Esophagus (tissue), 2 donors: ENCODE data around the gene C1orf174. TPM values are rescaled to one million over a fixed set of nuclear protein-coding genes. Genes with fewer than 3 reads are reported as not detected.

Experiments used
- H3K27ac ChIP-seq, 2 donors: one replicate each; pipeline ENCODE4 v1.5.1; 2013; ENCODE audit warnings: low read depth in 2 of 2, mild to moderate bottlenecking in 2 of 2, inconsistent platforms in 1 of 2, low read length in 1 of 2, moderate library complexity in 1 of 2
- H3K27me3 ChIP-seq, 2 donors: one replicate each; pipeline ENCODE4 v1.6.1; 2013; ENCODE audit warnings: low read length in 2 of 2, control low read depth in 1 of 2, mild to moderate bottlenecking in 1 of 2; ENCODE audit not compliant: insufficient read depth in 2 of 2, control insufficient read depth in 1 of 2
- H3K36me3 ChIP-seq, 2 donors: one replicate each; pipeline ENCODE4 v1.6.1; 2013; ENCODE audit warnings: low read length in 1 of 2; ENCODE audit not compliant: control insufficient read depth in 2 of 2, insufficient read depth in 2 of 2
- H3K4me1 ChIP-seq, 2 donors: one replicate each; pipeline ENCODE4 v1.6.1; 2013; ENCODE audit warnings: low read length in 1 of 2; ENCODE audit not compliant: control insufficient read depth in 2 of 2, insufficient read depth in 2 of 2
- H3K4me3 ChIP-seq, 2 donors: one replicate each; pipeline ENCODE4 v1.5.1; 2013; ENCODE audit warnings: low read length in 2 of 2, mild to moderate bottlenecking in 2 of 2, low read depth in 1 of 2, moderate library complexity in 1 of 2
- H3K9me3 ChIP-seq, 2 donors: one replicate each; pipeline ENCODE4 v1.6.1; 2013; ENCODE audit warnings: mild to moderate bottlenecking in 2 of 2, low read depth in 1 of 2, low read length in 1 of 2, moderate library complexity in 1 of 2; ENCODE audit not compliant: control insufficient read depth in 2 of 2, insufficient read depth in 1 of 2
- WGBS, 2 donors: extraction: QIAGEN DNeasy Blood & Tissue Kit; methylation state at CpG; one replicate each; pipeline ENCODE4 v1.1.7; 2013; 5-methylcytosine and 5-hydroxymethylcytosine counted together
- polyA plus RNA-seq, 2 donors: library from polyadenylated mRNA; stranded (reverse); fragments of 200-250 nt; gene quantifications; one replicate each; pipeline ENCODE4 v1.2.3, GENCODE V29; 2013
- donor health status: healthy with polysubstance abuse.
- donor health status: Bipolar disorder and iron deficiency.

Gene C1orf174
- polyA plus RNA-seq, 2 donors: 10.7 to 11.6 TPM

DNA sequence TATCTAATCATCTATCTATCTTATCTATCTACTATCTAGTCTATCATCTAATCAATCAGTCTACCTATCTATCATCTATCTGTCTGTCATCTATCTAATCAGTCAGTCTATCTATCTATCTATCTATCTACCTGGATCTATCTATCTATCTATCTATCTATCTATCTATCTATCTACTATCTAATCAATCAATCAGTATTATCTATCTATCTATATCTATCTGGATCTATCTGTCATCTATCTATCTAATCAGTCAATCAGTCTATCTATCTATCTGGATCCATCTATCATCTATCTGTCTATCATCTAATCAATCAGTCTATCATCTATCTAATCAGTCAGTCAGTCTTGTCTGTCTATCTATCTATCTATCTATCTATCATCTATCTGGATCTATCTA is 26.9 kb upstream of the C1orf174 start:
- no peak overlapping the region for H3K27ac ChIP-seq
- H3K4me3 ChIP-seq: no peak overlapping the region
- no peaks in the 10 kb centered on the region for H3K27me3 ChIP-seq
- H3K4me1 ChIP-seq: no peaks in the 10 kb centered on the region
- no peaks in the 10 kb centered on the region for H3K36me3 ChIP-seq
- H3K9me3 ChIP-seq: no peaks in the 10 kb centered on the region

DNA sequence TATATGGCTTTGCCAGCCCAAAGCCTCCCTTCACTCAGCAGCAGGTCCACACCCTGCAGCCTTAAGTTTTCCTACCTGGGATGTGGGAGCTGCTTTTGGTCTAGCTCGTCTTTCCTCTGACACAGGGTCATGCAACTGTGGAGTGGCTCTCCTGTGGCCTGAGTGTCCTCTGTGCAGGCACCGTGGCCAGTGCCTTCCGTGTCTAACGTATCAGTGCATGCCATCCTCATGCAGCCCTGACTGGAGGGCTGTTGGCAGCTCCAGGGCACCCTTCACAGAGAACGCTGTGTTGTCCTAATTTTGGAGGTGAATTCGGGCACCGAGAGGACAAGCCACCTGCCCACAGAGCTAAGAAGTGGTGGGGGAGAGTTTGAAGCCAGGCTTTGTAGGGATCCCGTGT is 25.7 kb upstream of the C1orf174 start:
- Histone ChIP-seq H3K4me1 (no peaks in the 10 kb centered on the region), H3K27me3 (no peaks in the 10 kb centered on the region), H3K27ac (no peak overlapping the region), H3K4me3 (no peak overlapping the region), H3K36me3 (no peaks in the 10 kb centered on the region), H3K9me3 (no peaks in the 10 kb centered on the region)
- 82 to 83% methylated on average over 8 of the region's 8 CpGs for WGBS, 2 donors

- Histone ChIP-seq H3K4me3 (no peak overlapping the region), H3K27me3 (no peaks in the 10 kb centered on the region), H3K4me1 (no peaks in the 10 kb centered on the region), H3K27ac (no peak overlapping the region), H3K9me3 (no peaks in the 10 kb centered on the region), H3K36me3 (no peaks in the 10 kb centered on the region)
- WGBS, 2 donors: 87 to 88% methylated on average over 12 of the region's 12 CpGs
Observed at GRCh38 chr1:3925256-3925655, 25.2 kb upstream of the C1orf174 start.

DNA sequence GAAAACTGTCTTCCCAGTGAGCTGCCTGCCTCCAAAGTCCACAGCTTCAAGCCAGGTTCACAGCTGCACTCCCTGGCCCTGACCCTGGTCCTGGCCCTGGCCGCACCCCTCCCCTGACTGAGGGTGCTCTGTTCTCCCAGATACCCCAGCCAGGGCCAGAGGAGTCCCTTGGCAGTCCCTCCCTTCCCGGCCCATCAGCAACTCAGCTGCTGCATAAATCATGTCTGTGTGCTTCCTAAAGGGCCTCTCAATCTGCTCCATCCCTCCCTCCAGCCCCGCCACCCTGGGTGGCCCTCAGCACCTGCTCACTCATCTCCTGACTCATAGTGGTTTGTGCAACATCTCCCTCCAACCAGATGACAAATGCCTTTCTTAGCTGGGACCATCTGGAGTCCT is 24.8 kb upstream of the C1orf174 start:
- no peak overlapping the region for H3K4me3 ChIP-seq
- H3K27ac ChIP-seq: no peak overlapping the region
- H3K4me1 ChIP-seq: no peaks in the 10 kb centered on the region
- H3K36me3 ChIP-seq: no peaks in the 10 kb centered on the region
- no peaks in the 10 kb centered on the region for H3K27me3 ChIP-seq
- 43 to 47% methylated on average over 3 of the region's 3 CpGs for WGBS, 2 donors
- H3K9me3 ChIP-seq: no peaks in the 10 kb centered on the region

- H3K4me3 ChIP-seq: no peak overlapping the region
- H3K27ac ChIP-seq: no peak overlapping the region
- H3K27me3 ChIP-seq: no peaks in the 10 kb centered on the region
- 51 to 57% methylated on average over 13 of the region's 13 CpGs for WGBS, 2 donors
- H3K36me3 ChIP-seq: no peaks in the 10 kb centered on the region
- no peaks in the 10 kb centered on the region for H3K4me1 ChIP-seq
- no peaks in the 10 kb centered on the region for H3K9me3 ChIP-seq
Observed at GRCh38 chr1:3924186-3924824, 24.2 kb upstream of the C1orf174 start.

DNA sequence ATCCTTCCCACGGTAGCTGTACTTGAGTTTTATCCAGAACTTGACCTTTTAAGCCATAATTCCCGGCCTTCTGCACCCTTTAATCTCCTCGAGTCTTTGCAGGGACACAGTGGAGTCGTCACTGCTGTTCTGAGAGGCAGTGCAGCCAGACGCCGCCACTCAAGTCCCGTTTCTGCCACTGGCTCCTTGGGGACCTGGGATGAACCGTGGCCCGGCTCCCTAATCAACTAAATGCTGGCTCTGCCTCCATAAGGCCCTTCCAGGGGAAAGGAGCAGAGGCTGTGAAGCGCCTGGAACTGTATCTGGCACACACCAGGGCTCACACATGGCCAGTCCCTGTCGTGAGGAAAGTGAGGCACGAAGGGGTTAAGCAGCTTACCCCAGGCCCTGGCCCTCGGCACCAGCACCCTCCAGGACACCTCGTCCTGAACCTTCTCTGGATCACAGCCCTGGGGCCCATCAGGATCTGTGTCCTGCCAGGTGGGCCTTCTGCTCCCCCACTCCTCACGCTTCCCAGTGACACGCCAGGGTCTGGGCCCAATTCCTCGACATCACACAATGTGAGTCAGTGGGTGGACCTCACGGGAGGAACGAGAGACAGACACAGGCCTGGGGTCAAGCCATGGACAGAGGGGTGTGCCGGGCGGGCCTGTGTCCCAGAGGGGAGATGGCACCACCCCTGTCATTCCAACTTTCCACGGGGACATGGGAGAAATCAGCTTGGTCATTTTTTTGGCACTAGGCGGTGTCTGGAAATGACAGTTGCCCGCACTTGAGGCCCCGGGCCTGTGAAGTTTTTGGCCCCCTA is 23.5 kb upstream of the C1orf174 start:
- H3K4me1 ChIP-seq: no peaks in the 10 kb centered on the region
- no peaks in the 10 kb centered on the region for H3K9me3 ChIP-seq
- no peaks in the 10 kb centered on the region for H3K36me3 ChIP-seq
- WGBS, 2 donors: 76 to 79% methylated on average over 25 of the region's 25 CpGs
- H3K4me3 ChIP-seq: no peak overlapping the region
- H3K27me3 ChIP-seq: no peaks in the 10 kb centered on the region
- H3K27ac ChIP-seq: no peak overlapping the region

GRCh38 chr1:3922851-3923250 is 22.8 kb upstream of the C1orf174 start:
- Histone ChIP-seq H3K27ac (no peak overlapping the region), H3K27me3 (no peaks in the 10 kb centered on the region), H3K4me1 (no peaks in the 10 kb centered on the region), H3K9me3 (no peaks in the 10 kb centered on the region), H3K36me3 (no peaks in the 10 kb centered on the region), H3K4me3 (no peak overlapping the region)
- 63 to 64% methylated on average over 6 of the region's 6 CpGs for WGBS, 2 donors

DNA sequence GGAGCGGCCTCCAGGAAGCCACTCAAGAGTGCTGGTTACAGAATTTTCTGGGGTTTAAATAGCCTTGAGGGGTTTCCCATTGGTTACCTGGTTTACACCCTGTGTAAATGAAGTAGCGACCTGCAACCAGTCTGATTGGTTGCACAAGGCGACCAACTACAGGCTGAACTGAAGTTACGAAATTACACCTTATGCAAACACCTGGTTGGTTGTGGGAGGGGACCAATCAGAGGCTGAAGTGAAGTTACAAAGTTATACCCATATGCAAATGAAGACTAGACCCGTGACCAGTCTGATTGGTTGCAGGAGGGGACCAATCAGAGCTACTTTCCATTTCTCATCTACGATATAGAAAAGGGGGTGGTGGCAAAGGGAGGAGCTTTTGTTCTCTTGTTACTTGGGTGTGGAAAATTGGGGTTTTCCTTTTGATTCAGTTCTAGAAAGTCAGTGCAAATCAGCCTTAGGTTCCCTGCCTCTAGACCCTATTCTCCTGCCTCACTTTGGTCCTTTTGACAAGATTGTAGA is 22.2 kb upstream of the C1orf174 start:
- Histone ChIP-seq H3K4me3 (no peak overlapping the region), H3K4me1 (no peaks in the 10 kb centered on the region), H3K27ac (no peak overlapping the region), H3K27me3 (no peaks in the 10 kb centered on the region), H3K36me3 (no peaks in the 10 kb centered on the region), H3K9me3 (no peaks in the 10 kb centered on the region)
- WGBS, 2 donors: 71 to 77% methylated on average over 6 of the region's 6 CpGs

GRCh38 chr1:3921765-3922164 is 21.7 kb upstream of the C1orf174 start:
- H3K9me3 ChIP-seq: no peaks in the 10 kb centered on the region
- no peaks in the 10 kb centered on the region for H3K27me3 ChIP-seq
- no peaks in the 10 kb centered on the region for H3K36me3 ChIP-seq
- H3K4me1 ChIP-seq: no peaks in the 10 kb centered on the region
- WGBS, 2 donors: 67 to 71% methylated on average over 8 of the region's 8 CpGs
- H3K27ac ChIP-seq: no peak overlapping the region
- no peak overlapping the region for H3K4me3 ChIP-seq

GRCh38 chr1:3919706-3920105 is 19.6 kb upstream of the C1orf174 start:
- H3K9me3 ChIP-seq: no peaks in the 10 kb centered on the region
- no peak overlapping the region for H3K4me3 ChIP-seq
- no peaks in the 10 kb centered on the region for H3K4me1 ChIP-seq
- H3K27ac ChIP-seq: no peak overlapping the region
- no peaks in the 10 kb centered on the region for H3K27me3 ChIP-seq
- WGBS, 2 donors: 77 to 81% methylated on average over 5 of the region's 5 CpGs
- no peaks in the 10 kb centered on the region for H3K36me3 ChIP-seq
